PC-9 (cell line): ENCODE measurements around the gene CA12. TPM values are rescaled to one million over a fixed set of nuclear protein-coding genes. Genes with fewer than 3 reads are reported as not detected.

ENCODE experiments used
- BruUV-seq: library from RNA; stranded (reverse); fragments of 400-500 nt; replicated peaks from 2 replicates; lab custom pipeline; 2021; lab: Mats Ljungman, UMichigan
- CTCF ChIA-PET: fragments of 300-600 bp; sonication (Branson Sonifier 250); formaldehyde crosslinking; loops from one replicate; lab custom pipeline; 2022; ENCODE audit warnings: antibody characterized with exemption; lab: Charles Lee
- POLR2A ChIA-PET: fragments of 300-600 bp; sonication (Branson Sonifier 250); formaldehyde crosslinking; loops from one replicate; lab custom pipeline; 2022; ENCODE audit warnings: antibody characterized with exemption; ENCODE audit not compliant: unreplicated experiment; lab: Charles Lee
- DNase-seq, 2 experiments: peaks; one replicate each; pipeline versions ENCODE4 v3.0.0 to v3.0.0-alpha.2; 2015 to 2022; ENCODE audit warnings: mixed read lengths in 1 of 2
- H2AFZ ChIP-seq: fragments of 200-600 bp; sonication (generic); 2 replicates; pipeline ENCODE4 v1.8.1; 2017; ENCODE audit warnings: antibody characterized with exemption
- H3F3A ChIP-seq: fragments of 200-600 bp; sonication (generic); 2 replicates; pipeline ENCODE4 v1.8.1; 2017; ENCODE audit warnings: antibody characterized with exemption, mild to moderate bottlenecking, low read depth; ENCODE audit not compliant: insufficient read depth
- H3K27ac ChIP-seq: fragments of 200-600 bp; sonication (generic); 2 replicates; pipeline ENCODE4 v1.6.1; 2016; ENCODE audit warnings: mixed run types
- H3K27me3 ChIP-seq: fragments of 200-600 bp; sonication (generic); 2 replicates; pipeline ENCODE4 v1.6.1; 2016; ENCODE audit warnings: low read depth, mixed run types; ENCODE audit not compliant: insufficient read depth
- H3K36me3 ChIP-seq: fragments of 200-600 bp; sonication (generic); 2 replicates; pipeline ENCODE4 v1.6.1; 2016; ENCODE audit warnings: low read depth, mixed run types
- H3K4me1 ChIP-seq: fragments of 200-600 bp; sonication (generic); replicated peaks from 2 replicates; pipeline ENCODE4 v1.6.1; 2016; ENCODE audit warnings: mixed run types; ENCODE audit not compliant: insufficient read depth
- H3K4me2 ChIP-seq: fragments of 200-600 bp; sonication (generic); 2 replicates; pipeline ENCODE4 v1.6.1; 2017; ENCODE audit warnings: mixed run types
- H3K4me3 ChIP-seq: fragments of 200-600 bp; sonication (generic); 2 replicates; pipeline ENCODE4 v1.6.1; 2016; ENCODE audit warnings: mixed run types
- H3K79me2 ChIP-seq: fragments of 200-600 bp; sonication (generic); 2 replicates; pipeline ENCODE4 v1.6.1; 2017; ENCODE audit warnings: low read depth, mixed run types
- H3K9me2 ChIP-seq: fragments of 200-600 bp; sonication (generic); 2 replicates; pipeline ENCODE4 v1.8.1; 2017; ENCODE audit warnings: mild to moderate bottlenecking; ENCODE audit not compliant: insufficient read depth
- H3K9me3 ChIP-seq: fragments of 200-600 bp; sonication (generic); 2 replicates; pipeline ENCODE4 v1.8.1; 2016; ENCODE audit warnings: low read depth; ENCODE audit not compliant: insufficient read depth
- H4K20me1 ChIP-seq: fragments of 200-600 bp; sonication (generic); 2 replicates; pipeline ENCODE4 v1.8.1; 2017; ENCODE audit not compliant: insufficient read depth
- EZH2 ChIP-seq: fragments of 200-600 bp; sonication (generic); IDR thresholded peaks from 2 replicates; pipeline ENCODE4 v1.8.0; 2017; ENCODE audit warnings: antibody characterized with exemption, low read depth
- intact Hi-C: fragments of 100-400 bp; cut with micrococcal nuclease; formaldehyde crosslinking; loops from one replicate; pipeline ENCODE4 v1.10.0; 2022; ENCODE audit not compliant: unreplicated experiment
- total RNA-seq: library from RNA; stranded (reverse); gene quantifications from 2 replicates; pipeline ENCODE4 v1.2.3, GENCODE V29; 2021
- TF ChIP-seq, protein P1 (sequence below): fragments of 200-600 bp; sonication (generic); conservative IDR thresholded peaks from 2 replicates; pipeline ENCODE4 v1.6.1; 2017; ENCODE audit warnings: mixed run types, antibody characterized with exemption, mild to moderate bottlenecking, moderate library complexity

The CA12 gene
- total RNA-seq, 1 experiment from 2014 or later, result 4.6 TPM

DNA sequence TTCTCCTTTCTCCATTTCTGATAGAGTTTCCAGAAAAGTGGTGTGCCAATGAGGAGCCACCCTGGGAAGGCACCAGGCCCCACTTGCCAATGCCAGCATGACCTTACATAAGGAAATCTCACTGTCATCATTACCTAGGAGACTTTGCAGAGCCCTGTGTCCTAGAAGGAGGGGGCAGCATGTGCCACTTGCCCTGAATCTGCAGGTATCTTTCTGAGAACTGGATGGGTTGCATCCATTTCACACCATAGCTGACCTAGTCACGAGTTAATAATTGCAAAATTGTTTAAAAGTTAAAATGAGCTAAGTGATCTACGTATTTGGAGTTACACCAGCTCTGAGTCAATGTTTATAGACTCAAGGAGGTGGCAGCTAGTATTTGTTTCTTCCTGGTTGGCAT lies 14.3 kb downstream of the CA12 start:
- DNase-seq, result peak in 1 of 2 experiments; percentile 83
- CTCF ChIA-PET, result no interaction called here
- POLR2A ChIA-PET, result no interaction called here

DNA sequence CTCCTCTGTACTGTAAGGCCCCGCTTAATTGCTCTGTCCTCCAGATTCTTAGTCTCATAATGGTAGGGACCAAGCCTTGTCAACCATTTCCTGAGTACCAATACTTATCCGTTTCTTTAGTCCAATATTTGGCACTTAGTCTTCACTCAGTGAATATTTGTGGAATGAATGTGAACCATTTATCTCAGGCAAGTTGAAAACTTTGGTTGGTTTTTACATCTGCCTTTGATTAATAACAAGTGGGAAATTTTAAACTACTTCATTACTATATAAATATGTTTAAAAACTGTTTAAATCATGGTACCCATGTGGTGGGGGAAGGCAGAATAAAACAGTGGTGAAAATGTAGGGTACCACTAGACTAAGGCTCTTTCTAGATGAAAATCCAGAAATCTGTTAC lies 15.2 kb downstream of the CA12 start:
- no peak for DNase-seq
- TF ChIP-seq, protein P1, sequence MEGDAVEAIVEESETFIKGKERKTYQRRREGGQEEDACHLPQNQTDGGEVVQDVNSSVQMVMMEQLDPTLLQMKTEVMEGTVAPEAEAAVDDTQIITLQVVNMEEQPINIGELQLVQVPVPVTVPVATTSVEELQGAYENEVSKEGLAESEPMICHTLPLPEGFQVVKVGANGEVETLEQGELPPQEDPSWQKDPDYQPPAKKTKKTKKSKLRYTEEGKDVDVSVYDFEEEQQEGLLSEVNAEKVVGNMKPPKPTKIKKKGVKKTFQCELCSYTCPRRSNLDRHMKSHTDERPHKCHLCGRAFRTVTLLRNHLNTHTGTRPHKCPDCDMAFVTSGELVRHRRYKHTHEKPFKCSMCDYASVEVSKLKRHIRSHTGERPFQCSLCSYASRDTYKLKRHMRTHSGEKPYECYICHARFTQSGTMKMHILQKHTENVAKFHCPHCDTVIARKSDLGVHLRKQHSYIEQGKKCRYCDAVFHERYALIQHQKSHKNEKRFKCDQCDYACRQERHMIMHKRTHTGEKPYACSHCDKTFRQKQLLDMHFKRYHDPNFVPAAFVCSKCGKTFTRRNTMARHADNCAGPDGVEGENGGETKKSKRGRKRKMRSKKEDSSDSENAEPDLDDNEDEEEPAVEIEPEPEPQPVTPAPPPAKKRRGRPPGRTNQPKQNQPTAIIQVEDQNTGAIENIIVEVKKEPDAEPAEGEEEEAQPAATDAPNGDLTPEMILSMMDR, result no peak
- no peak for TF ChIP-seq EZH2
- BruUV-seq, result no TSS peak
- H3K4me3 ChIP-seq, result no peak overlapping the region
- H2AFZ ChIP-seq, result no peak overlapping the region
- H3K4me2 ChIP-seq, result no peak overlapping the region
- H3K27me3 ChIP-seq, result no peaks in the 10 kb centered on the region
- no peaks in the 10 kb centered on the region for H3K36me3 ChIP-seq
- peaks cover 11% of the 10 kb centered on the region; the same call in 1 of the 2 replicates for H3F3A ChIP-seq
- H3K79me2 ChIP-seq, result no peaks in the 10 kb centered on the region
- ChIA-PET POLR2A (no interaction called here), CTCF (interaction anchor here (0.6 kb wide), 1 partner anchor 117 kb away, joined by 4 read pairs; no protein-coding TSS in a partner anchor)
- no peaks in the 10 kb centered on the region for H3K9me3 ChIP-seq
- intact Hi-C loops, result no loop called here
- peaks cover 14% of the 10 kb centered on the region for H3K4me1 ChIP-seq
- no peaks in the 10 kb centered on the region for H3K9me2 ChIP-seq
- H3K27ac ChIP-seq, result no peak overlapping the region
- no peaks in the 10 kb centered on the region for H4K20me1 ChIP-seq

More for the DNA sequence above, 14.3 kb downstream of the CA12 start:
- Histone ChIP-seq H3K4me1 (peaks cover 18% of the 10 kb centered on the region), H3K4me3 (no peak overlapping the region), H3K9me2 (no peaks in the 10 kb centered on the region), H3F3A (peaks cover 11% of the 10 kb centered on the region; the same call in 1 of the 2 replicates), H3K27me3 (no peaks in the 10 kb centered on the region), H3K4me2 (peak overlapping the region; percentile 28), H3K9me3 (no peaks in the 10 kb centered on the region), H3K36me3 (no peaks in the 10 kb centered on the region), H3K27ac (peak overlapping the region; percentile 58), H2AFZ (no peak overlapping the region), H4K20me1 (no peaks in the 10 kb centered on the region), H3K79me2 (no peaks in the 10 kb centered on the region)
- TF ChIP-seq, protein P1, result no peak
- no peak for TF ChIP-seq EZH2
- intact Hi-C loops, result no loop called here
- BruUV-seq, result no TSS peak

DNA sequence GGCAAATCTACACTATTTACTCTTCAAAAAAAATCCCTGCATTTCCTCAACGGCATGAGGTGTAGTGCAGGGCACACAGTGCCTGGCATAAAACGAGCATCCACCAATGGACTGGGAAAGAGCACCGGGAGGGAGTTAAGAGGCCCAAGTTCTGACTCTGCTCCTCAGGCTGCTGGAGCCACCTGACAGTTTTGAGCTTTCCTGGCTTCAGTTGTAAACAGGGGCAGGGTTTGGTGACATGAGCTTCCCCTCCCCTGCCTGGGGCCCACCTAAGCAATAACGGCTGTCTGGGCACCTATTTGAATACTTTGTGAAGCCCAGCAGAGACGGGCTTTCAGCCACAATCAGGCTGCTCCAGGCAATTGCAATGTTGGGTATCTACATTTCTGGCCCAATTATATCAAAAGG lies 16.4 kb downstream of the CA12 start:
- POLR2A ChIA-PET, result interaction anchor here (0.7 kb wide), 1 partner anchor 8 kb away, joined by 23 read pairs; no protein-coding TSS in a partner anchor
- BruUV-seq, result no TSS peak
- Histone ChIP-seq H3K4me3 (no peak overlapping the region), H3K9me3 (no peaks in the 10 kb centered on the region), H3K4me2 (no peak overlapping the region), H3K4me1 (peaks cover 14% of the 10 kb centered on the region), H3K27me3 (no peaks in the 10 kb centered on the region), H3F3A (peaks cover 11% of the 10 kb centered on the region; the same call in 1 of the 2 replicates), H3K9me2 (no peaks in the 10 kb centered on the region), H3K36me3 (no peaks in the 10 kb centered on the region), H3K27ac (no peak overlapping the region), H2AFZ (no peak overlapping the region), H3K79me2 (no peaks in the 10 kb centered on the region), H4K20me1 (no peaks in the 10 kb centered on the region)
- TF ChIP-seq, protein P1, result no peak
- no peak for TF ChIP-seq EZH2
- intact Hi-C loops, result no loop called here
- CTCF ChIA-PET, result no interaction called here
- DNase-seq, result no peak
